ENCODE measurements around the gene SPTLC3.

SPTLC3 gene

DNA sequence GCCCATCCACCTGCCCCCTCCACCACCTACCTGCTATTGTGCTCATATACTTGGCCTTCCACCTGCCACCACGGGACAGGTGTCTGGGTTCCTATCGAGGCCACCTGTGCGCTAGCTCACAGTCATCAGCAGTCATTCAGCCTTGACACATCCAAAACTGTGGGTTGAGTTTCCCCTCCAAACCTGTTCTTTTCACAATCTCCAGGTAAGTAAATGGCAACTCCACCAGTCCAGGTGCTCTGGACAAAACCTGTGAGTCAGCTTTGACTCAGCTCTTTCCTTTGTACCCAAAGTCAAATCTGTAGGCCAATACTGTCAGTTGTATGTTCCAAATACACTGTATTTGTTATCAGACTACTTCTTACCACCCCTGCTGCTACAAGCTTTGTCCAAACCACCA is 52.6 kb downstream of the SPTLC3 start:
- Histone ChIP-seq H4K8ac (ENCODE audit: low read length) (no peak overlapping the region), H3K18ac (ENCODE audit: low read depth in 1 of 2, low read length in 2 of 2) (no peak overlapping the region), H2BK5ac (ENCODE audit: low read depth, low read length, poor library complexity, severe bottlenecking) (no peak overlapping the region), H2BK12ac (ENCODE audit: low read length in 2 of 2) (no peak overlapping the region), H3K4me2 (ENCODE audit: low read length, poor library complexity, severe bottlenecking) (no peak overlapping the region), H3K14ac (ENCODE audit: low read length in 2 of 2) (no peak overlapping the region), H3K9ac (ENCODE audit: low read length) (no peak overlapping the region), H2AK5ac (ENCODE audit: low read length, severe bottlenecking) (no peak overlapping the region), H3K79me1 (replicated peaks; ENCODE audit: low read length, poor library complexity, severe bottlenecking) (peaks cover 9% of the 10 kb centered on the region), H3K23ac (ENCODE audit: low read length in 2 of 2) (no peak overlapping the region), H2BK120ac (ENCODE audit: low read depth, low read length) (no peak overlapping the region), H3K4ac (ENCODE audit: low read depth in 1 of 2, low read length in 2 of 2) (no peak overlapping the region), H2AFZ (ENCODE audit: low read depth, low read length) (no peak overlapping the region), H3K27ac (ENCODE audit: low read length, poor library complexity, severe bottlenecking) (no peak overlapping the region), H3K4me1 (ENCODE audit: control insufficient read depth, insufficient read depth, low read depth, low read length) (peaks cover 2% of the 10 kb centered on the region), H3K36me3 (ENCODE audit: control insufficient read depth in 1 of 2, insufficient read depth in 2 of 2, low read depth in 1 of 2, low read length in 2 of 2) (peaks cover 0 to 3% of the 10 kb centered on the region in 2 experiments), H3K4me3 (ENCODE audit: insufficient read depth in 1 of 2, low read depth in 1 of 2, low read length in 2 of 2) (no peak overlapping the region), H3K27me3 (ENCODE audit: control insufficient read depth in 1 of 2, insufficient read depth in 1 of 2, low read length in 2 of 2) (no peaks in the 10 kb centered on the region), H2BK15ac (ENCODE audit: low read depth, poor library complexity, severe bottlenecking) (no peak overlapping the region), H3K9me3 (ENCODE audit: control insufficient read depth, low read length) (peaks cover 7% of the 10 kb centered on the region), H4K91ac (ENCODE audit: low read length) (no peak overlapping the region)
- 91% methylated on average over 3 of the region's 3 CpGs for WGBS
- no peak for DNase-seq

DNA sequence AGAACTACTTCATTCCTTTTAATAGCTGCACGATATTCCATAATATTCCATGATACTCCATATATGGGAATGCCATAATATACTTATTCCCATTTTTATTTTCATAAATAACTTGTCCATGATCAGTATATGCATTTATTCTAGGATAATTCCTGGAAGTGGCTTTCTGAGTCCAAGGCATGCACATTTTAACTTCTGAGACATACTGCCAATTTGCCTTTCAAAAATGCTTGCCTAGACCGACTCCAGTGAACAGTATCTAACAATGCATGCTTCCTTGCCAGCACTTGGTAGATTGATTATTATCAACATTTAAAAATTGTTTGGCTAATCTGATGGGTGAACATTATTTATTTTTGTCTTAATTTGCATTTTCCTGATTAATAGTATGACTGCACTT is 54.0 kb downstream of the SPTLC3 start:
- H2BK15ac ChIP-seq (ENCODE audit: low read depth, poor library complexity, severe bottlenecking), result no peak overlapping the region
- H3K9ac ChIP-seq (ENCODE audit: low read length), result no peak overlapping the region
- H2BK5ac ChIP-seq (ENCODE audit: low read depth, low read length, poor library complexity, severe bottlenecking), result no peak overlapping the region
- no peaks in the 10 kb centered on the region for H3K27me3 ChIP-seq (ENCODE audit: control insufficient read depth in 1 of 2, insufficient read depth in 1 of 2, low read length in 2 of 2)
- peaks cover 11% of the 10 kb centered on the region for H3K79me1 ChIP-seq (replicated peaks; ENCODE audit: low read length, poor library complexity, severe bottlenecking)
- DNase-seq, result no peak
- no peak overlapping the region for H3K4me3 ChIP-seq (ENCODE audit: insufficient read depth in 1 of 2, low read depth in 1 of 2, low read length in 2 of 2)
- no peak overlapping the region for H3K18ac ChIP-seq (ENCODE audit: low read depth in 1 of 2, low read length in 2 of 2)
- peaks cover 10% of the 10 kb centered on the region for H3K9me3 ChIP-seq (ENCODE audit: control insufficient read depth, low read length)
- no peak overlapping the region for H2BK120ac ChIP-seq (ENCODE audit: low read depth, low read length)
- H3K27ac ChIP-seq (ENCODE audit: low read length, poor library complexity, severe bottlenecking), result no peak overlapping the region
- H2AFZ ChIP-seq (ENCODE audit: low read depth, low read length), result no peak overlapping the region
- no peak overlapping the region for H3K4ac ChIP-seq (ENCODE audit: low read depth in 1 of 2, low read length in 2 of 2)
- no peak overlapping the region for H3K23ac ChIP-seq (ENCODE audit: low read length in 2 of 2)
- H3K4me2 ChIP-seq (ENCODE audit: low read length, poor library complexity, severe bottlenecking), result no peak overlapping the region
- no peak overlapping the region for H2AK5ac ChIP-seq (ENCODE audit: low read length, severe bottlenecking)
- H3K14ac ChIP-seq (ENCODE audit: low read length in 2 of 2), result no peak overlapping the region
- peaks cover 0 to 3% of the 10 kb centered on the region in 2 experiments for H3K36me3 ChIP-seq (ENCODE audit: control insufficient read depth in 1 of 2, insufficient read depth in 2 of 2, low read depth in 1 of 2, low read length in 2 of 2)
- WGBS, result no CpG with 5 or more reads among the region's 2 CpGs
- no peak overlapping the region for H4K91ac ChIP-seq (ENCODE audit: low read length)
- peaks cover 2% of the 10 kb centered on the region for H3K4me1 ChIP-seq (ENCODE audit: control insufficient read depth, insufficient read depth, low read depth, low read length)
- no peak overlapping the region for H4K8ac ChIP-seq (ENCODE audit: low read length)
- no peak overlapping the region for H2BK12ac ChIP-seq (ENCODE audit: low read length in 2 of 2)

DNA sequence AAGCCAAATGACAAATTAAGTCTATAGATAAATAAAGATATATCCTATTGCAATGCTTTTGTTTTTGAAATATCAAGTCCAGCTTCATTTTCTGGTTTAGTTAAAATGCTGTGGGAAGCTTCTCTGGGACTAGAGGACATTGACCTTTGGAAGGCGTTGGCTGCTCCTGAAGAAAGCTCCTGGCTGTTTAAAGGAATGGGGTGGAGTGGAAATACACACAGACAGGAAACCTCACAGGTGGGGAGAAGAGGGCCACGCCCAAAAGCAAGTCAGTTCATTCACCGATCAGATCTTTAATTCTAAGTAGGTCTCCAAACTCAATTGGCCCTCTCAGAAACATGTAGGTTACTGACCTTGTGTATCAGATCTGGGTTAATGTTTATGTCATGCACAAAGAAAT is 59.6 kb downstream of the SPTLC3 start:
- no peak overlapping the region for H2AK5ac ChIP-seq (ENCODE audit: low read length, severe bottlenecking)
- no peaks in the 10 kb centered on the region for H3K4me1 ChIP-seq (ENCODE audit: control insufficient read depth, insufficient read depth, low read depth, low read length)
- H2AFZ ChIP-seq (ENCODE audit: low read depth, low read length), result no peak overlapping the region
- no peak overlapping the region for H4K91ac ChIP-seq (ENCODE audit: low read length)
- H3K27me3 ChIP-seq (ENCODE audit: control insufficient read depth in 1 of 2, insufficient read depth in 1 of 2, low read length in 2 of 2), result no peaks in the 10 kb centered on the region
- H3K4me3 ChIP-seq (ENCODE audit: insufficient read depth in 1 of 2, low read depth in 1 of 2, low read length in 2 of 2), result no peak overlapping the region
- H3K4ac ChIP-seq (ENCODE audit: low read depth in 1 of 2, low read length in 2 of 2), result no peak overlapping the region
- no peak overlapping the region for H2BK15ac ChIP-seq (ENCODE audit: low read depth, poor library complexity, severe bottlenecking)
- H3K18ac ChIP-seq (ENCODE audit: low read depth in 1 of 2, low read length in 2 of 2), result no peak overlapping the region
- WGBS, result 89% methylated on average over 1 of the region's 3 CpGs
- H3K27ac ChIP-seq (ENCODE audit: low read length, poor library complexity, severe bottlenecking), result no peak overlapping the region
- no peak overlapping the region for H3K14ac ChIP-seq (ENCODE audit: low read length in 2 of 2)
- H3K9me3 ChIP-seq (ENCODE audit: control insufficient read depth, low read length), result peaks cover 10% of the 10 kb centered on the region
- H4K8ac ChIP-seq (ENCODE audit: low read length), result no peak overlapping the region
- H2BK120ac ChIP-seq (ENCODE audit: low read depth, low read length), result no peak overlapping the region
- H2BK5ac ChIP-seq (ENCODE audit: low read depth, low read length, poor library complexity, severe bottlenecking), result no peak overlapping the region
- no peak overlapping the region for H3K23ac ChIP-seq (ENCODE audit: low read length in 2 of 2)
- no peak for DNase-seq
- H3K4me2 ChIP-seq (ENCODE audit: low read length, poor library complexity, severe bottlenecking), result no peak overlapping the region
- peaks cover 2% of the 10 kb centered on the region in 2 experiments for H3K36me3 ChIP-seq (ENCODE audit: control insufficient read depth in 1 of 2, insufficient read depth in 2 of 2, low read depth in 1 of 2, low read length in 2 of 2)
- no peak overlapping the region for H2BK12ac ChIP-seq (ENCODE audit: low read length in 2 of 2)
- H3K79me1 ChIP-seq (replicated peaks; ENCODE audit: low read length, poor library complexity, severe bottlenecking), result peaks cover 19% of the 10 kb centered on the region
- no peak overlapping the region for H3K9ac ChIP-seq (ENCODE audit: low read length)

DNA sequence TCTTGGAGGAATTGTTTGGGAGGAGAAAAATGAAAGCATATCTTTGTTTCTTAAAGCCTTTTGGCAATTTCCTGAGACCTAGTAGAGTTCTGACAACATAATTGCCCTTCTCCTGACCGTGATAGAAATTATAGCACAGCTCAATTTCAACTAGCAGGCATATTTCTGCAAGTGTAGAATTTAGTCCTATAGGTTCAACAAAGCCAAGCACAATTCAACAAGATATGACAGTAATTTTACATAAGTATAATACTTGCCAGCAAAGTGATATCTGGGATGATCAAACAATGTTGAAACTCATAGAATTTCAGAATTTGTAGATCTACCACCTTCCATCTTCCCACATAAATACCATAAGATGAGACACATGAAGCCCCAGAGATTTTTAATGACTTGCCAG is 73.1 kb downstream of the SPTLC3 start:
- 71% methylated on average over 1 of the region's 1 CpG for WGBS
- Histone ChIP-seq H3K4me1 (ENCODE audit: control insufficient read depth, insufficient read depth, low read depth, low read length) (no peaks in the 10 kb centered on the region), H2AK5ac (ENCODE audit: low read length, severe bottlenecking) (no peak overlapping the region), H2BK120ac (ENCODE audit: low read depth, low read length) (no peak overlapping the region), H3K4ac (ENCODE audit: low read depth in 1 of 2, low read length in 2 of 2) (no peak overlapping the region), H2BK15ac (ENCODE audit: low read depth, poor library complexity, severe bottlenecking) (no peak overlapping the region), H3K9ac (ENCODE audit: low read length) (no peak overlapping the region), H4K91ac (ENCODE audit: low read length) (no peak overlapping the region), H3K27me3 (ENCODE audit: control insufficient read depth in 1 of 2, insufficient read depth in 1 of 2, low read length in 2 of 2) (no peaks in the 10 kb centered on the region), H2BK12ac (ENCODE audit: low read length in 2 of 2) (no peak overlapping the region), H3K9me3 (ENCODE audit: control insufficient read depth, low read length) (no peaks in the 10 kb centered on the region), H3K14ac (ENCODE audit: low read length in 2 of 2) (no peak overlapping the region), H4K8ac (ENCODE audit: low read length) (no peak overlapping the region), H3K27ac (ENCODE audit: low read length, poor library complexity, severe bottlenecking) (no peak overlapping the region), H3K18ac (ENCODE audit: low read depth in 1 of 2, low read length in 2 of 2) (no peak overlapping the region), H3K36me3 (ENCODE audit: control insufficient read depth in 1 of 2, insufficient read depth in 2 of 2, low read depth in 1 of 2, low read length in 2 of 2) (peaks cover 4 to 7% of the 10 kb centered on the region in 2 experiments), H3K4me2 (ENCODE audit: low read length, poor library complexity, severe bottlenecking) (no peak overlapping the region), H2AFZ (ENCODE audit: low read depth, low read length) (no peak overlapping the region), H2BK5ac (ENCODE audit: low read depth, low read length, poor library complexity, severe bottlenecking) (peak overlapping the region; percentile 24), H3K79me1 (replicated peaks; ENCODE audit: low read length, poor library complexity, severe bottlenecking) (no peaks in the 10 kb centered on the region), H3K23ac (ENCODE audit: low read length in 2 of 2) (no peak overlapping the region), H3K4me3 (ENCODE audit: insufficient read depth in 1 of 2, low read depth in 1 of 2, low read length in 2 of 2) (no peak overlapping the region)
- no peak for DNase-seq
